Measurements from ENCODE around the gene NR1H4.

DNA sequence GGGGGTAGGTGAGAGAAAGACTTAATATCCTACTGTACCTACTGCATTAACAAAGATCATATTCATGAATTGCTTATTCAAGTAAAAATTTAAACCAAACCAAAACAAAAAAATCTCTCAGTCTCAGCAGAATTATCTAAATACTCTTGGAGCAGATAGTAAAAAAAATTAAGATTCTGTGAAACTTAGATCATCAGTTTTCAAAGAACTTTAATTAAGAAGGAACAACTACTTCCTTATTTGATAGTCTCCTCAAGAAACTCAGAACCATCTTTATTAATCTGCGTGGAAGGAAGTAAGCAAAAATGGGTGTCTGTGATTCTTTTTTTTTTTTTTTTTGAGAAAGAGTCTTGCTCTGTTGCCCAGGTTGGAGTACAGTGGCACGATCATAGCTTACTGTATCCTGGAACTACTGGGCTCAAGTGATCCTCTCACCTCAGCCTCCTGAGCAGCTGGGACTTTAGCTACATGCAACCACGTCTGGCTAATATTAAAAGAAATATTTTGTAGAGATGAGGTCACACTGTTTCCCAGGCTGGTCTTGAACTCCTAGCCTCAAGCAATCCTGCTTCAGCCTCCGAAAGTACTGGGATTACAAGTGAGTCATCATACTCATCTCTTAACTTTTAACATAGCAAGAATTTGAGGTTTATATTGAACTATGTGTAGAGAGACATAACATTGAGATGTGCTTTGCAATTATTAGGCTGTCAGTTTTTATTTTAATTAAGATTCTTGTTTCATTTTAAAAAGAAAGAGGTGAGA is 137.2 kb downstream of the NR1H4 start:
- TF ChIP-seq, protein P1, sequence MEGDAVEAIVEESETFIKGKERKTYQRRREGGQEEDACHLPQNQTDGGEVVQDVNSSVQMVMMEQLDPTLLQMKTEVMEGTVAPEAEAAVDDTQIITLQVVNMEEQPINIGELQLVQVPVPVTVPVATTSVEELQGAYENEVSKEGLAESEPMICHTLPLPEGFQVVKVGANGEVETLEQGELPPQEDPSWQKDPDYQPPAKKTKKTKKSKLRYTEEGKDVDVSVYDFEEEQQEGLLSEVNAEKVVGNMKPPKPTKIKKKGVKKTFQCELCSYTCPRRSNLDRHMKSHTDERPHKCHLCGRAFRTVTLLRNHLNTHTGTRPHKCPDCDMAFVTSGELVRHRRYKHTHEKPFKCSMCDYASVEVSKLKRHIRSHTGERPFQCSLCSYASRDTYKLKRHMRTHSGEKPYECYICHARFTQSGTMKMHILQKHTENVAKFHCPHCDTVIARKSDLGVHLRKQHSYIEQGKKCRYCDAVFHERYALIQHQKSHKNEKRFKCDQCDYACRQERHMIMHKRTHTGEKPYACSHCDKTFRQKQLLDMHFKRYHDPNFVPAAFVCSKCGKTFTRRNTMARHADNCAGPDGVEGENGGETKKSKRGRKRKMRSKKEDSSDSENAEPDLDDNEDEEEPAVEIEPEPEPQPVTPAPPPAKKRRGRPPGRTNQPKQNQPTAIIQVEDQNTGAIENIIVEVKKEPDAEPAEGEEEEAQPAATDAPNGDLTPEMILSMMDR (IDR thresholded peaks at IDR 0.05; ENCODE audit: insufficient read depth, low read depth, low read length): no peak
- TF ChIP-seq EZH2 (IDR thresholded peaks at IDR 0.05; ENCODE audit: insufficient read depth, low read length): no peak

Data from astrocyte (in vitro differentiated cells and primary cell).